ENCODE results near the gene TAS2R1.

DNA sequence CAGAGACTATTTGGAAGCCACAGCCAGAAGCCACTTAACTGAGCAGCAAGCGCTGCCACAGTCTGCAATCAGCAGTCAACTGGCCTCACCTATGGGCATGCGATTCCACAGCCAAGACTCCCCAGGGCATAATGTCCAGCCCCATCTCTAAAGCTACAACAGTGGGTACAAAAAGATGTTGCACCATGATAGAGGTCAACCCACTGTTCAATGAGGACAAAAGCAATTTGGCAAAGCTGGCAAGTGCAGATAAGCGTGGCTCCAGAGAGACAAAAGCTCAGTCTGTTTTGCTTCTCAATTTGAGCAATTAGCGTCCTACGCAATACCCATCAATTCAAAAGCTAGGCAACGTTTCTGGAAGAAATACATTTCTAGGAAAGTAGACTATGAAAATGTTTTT, 3.2 kb downstream of the TAS2R1 start:
- TF ChIP-seq, protein P1, sequence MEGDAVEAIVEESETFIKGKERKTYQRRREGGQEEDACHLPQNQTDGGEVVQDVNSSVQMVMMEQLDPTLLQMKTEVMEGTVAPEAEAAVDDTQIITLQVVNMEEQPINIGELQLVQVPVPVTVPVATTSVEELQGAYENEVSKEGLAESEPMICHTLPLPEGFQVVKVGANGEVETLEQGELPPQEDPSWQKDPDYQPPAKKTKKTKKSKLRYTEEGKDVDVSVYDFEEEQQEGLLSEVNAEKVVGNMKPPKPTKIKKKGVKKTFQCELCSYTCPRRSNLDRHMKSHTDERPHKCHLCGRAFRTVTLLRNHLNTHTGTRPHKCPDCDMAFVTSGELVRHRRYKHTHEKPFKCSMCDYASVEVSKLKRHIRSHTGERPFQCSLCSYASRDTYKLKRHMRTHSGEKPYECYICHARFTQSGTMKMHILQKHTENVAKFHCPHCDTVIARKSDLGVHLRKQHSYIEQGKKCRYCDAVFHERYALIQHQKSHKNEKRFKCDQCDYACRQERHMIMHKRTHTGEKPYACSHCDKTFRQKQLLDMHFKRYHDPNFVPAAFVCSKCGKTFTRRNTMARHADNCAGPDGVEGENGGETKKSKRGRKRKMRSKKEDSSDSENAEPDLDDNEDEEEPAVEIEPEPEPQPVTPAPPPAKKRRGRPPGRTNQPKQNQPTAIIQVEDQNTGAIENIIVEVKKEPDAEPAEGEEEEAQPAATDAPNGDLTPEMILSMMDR (IDR thresholded peaks at IDR 0.05) = no peak
- no peak for TF ChIP-seq EZH2 (IDR thresholded peaks at IDR 0.05; ENCODE audit: borderline replicate concordance, insufficient read depth, low read depth, low read length, poor library complexity, severe bottlenecking)
